Upper lobe of left lung (tissue), 4 donors: ENCODE measurements around the gene GRIK5.

Experiments used
- CTCF ChIP-seq, 6 experiments: fragments of 450-650 bp in 4 of 6; fragments of 200-600 bp in 2 of 6; sonication (generic) in 2 of 6; IDR thresholded peaks; one replicate each; pipeline ENCODE4 v1.5.1; 2016 to 2019; ENCODE audit warnings: antibody characterized with exemption in 6 of 6
- EP300 ChIP-seq, 4 donors: sonication (generic); formaldehyde crosslinking; IDR thresholded peaks; one replicate each; pipeline ENCODE4 v1.5.1; 2017; ENCODE audit warnings: antibody characterized with exemption in 4 of 4, control low read depth in 2 of 4
- POLR2A ChIP-seq, 4 donors: fragments of 450-650 bp; IDR thresholded peaks; one replicate each; pipeline ENCODE4 v1.5.1; 2016 to 2017; ENCODE audit warnings: antibody characterized with exemption in 4 of 4, mild to moderate bottlenecking in 2 of 4
- POLR2AphosphoS5 ChIP-seq, 2 donors: sonication (generic); formaldehyde crosslinking; IDR thresholded peaks; one replicate each; pipeline ENCODE4 v1.5.1; 2017; ENCODE audit warnings: antibody characterized with exemption in 2 of 2

GRCh38 chr19:42075364-42075615 is 5.3 kb upstream of the GRIK5 start:
- TF ChIP-seq POLR2AphosphoS5 (IDR thresholded peaks at IDR 0.05) (no peak), CTCF (IDR thresholded peaks at IDR 0.05) (peak in 1 of 6 experiments; percentile 13), POLR2A (IDR thresholded peaks at IDR 0.05) (no peak), EP300 (IDR thresholded peaks at IDR 0.05) (no peak)
